GM19372 (cell line): ENCODE measurements around the gene GAB4.

ENCODE experiments used
- ATAC-seq: cut with Tn5 transposase; IDR thresholded peaks from one replicate; pipeline ENCODE4 v1.9.1; 2021; ENCODE audit warnings: mild to moderate bottlenecking, low read depth, moderate library complexity; ENCODE audit not compliant: unreplicated experiment

The GAB4 gene

DNA sequence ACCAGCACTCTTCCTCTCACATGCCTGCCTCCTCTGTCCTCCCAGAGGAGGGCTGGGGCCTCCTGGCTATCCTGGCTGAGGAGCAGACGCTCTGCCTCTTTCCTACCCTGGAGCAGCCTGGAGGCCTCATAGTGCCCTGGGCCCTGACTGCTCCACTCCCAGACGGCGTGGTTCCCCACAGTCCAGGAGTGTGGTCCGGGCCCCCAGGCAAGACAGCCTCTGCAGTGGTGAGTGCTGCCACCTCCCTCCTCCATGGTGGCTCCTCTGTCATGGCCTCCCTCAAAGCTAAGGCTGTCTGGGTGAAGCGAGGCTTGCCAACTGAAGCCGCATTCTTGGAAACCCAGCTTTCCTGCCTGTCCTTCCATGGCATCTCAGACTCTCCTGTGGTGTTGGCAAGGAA, 19.8 kb downstream of the GAB4 start:
- no peak for ATAC-seq

DNA sequence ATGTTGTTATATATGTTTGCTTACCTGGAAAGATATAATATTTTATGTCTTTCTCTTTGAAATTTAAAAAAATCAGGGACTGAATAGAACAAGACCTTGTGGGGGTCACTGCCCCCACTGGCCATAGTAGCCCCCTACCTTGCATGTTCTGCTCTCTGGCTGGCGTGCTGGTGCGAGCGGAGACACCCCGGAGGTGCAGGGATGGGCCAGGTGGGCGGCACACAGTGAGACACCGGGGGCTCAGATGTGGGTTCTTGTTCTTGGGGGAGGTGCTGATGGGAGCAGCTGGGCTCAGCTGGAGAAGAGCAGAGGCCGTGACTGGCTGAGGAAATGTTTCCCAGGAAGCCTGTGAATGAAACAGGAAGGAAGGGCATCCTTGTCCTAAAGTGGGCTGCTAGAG, 20.2 kb downstream of the GAB4 start:
- no peak for ATAC-seq

DNA sequence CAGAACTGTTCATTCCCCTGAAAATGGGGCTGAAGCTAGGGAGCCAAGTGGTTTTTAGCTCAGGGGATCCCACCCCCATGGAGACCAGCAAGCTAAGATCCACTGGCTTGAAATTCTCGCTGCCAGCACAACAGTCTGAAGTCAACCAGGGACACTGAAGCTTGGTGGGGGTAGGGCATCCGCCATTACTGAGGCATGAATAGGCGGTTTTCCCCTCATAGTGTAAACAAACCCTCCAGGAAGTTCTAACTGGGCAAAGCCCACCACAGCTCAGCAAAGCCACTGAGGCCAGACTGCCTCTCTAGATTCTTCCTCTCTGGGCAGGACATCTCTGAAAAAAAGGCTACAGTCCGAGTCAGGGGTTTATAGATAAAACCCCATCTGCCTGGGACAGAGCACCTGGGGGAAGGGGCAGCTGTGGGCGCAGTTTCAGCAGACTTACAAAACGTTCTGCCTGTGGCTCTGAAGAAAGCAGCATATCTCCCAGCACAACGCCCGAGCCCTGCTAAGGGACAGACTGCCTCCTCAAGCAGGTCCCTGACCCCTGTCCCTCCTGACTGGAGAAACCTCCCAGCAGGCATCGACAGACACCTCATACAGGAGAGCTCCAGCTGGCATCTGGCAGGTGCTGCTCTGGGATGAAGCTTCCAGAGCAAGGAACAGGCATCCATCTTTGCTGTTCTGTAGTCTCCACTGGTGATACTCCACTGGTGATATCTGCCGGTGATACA, 32.7 kb downstream of the GAB4 start:
- no peak for ATAC-seq

DNA sequence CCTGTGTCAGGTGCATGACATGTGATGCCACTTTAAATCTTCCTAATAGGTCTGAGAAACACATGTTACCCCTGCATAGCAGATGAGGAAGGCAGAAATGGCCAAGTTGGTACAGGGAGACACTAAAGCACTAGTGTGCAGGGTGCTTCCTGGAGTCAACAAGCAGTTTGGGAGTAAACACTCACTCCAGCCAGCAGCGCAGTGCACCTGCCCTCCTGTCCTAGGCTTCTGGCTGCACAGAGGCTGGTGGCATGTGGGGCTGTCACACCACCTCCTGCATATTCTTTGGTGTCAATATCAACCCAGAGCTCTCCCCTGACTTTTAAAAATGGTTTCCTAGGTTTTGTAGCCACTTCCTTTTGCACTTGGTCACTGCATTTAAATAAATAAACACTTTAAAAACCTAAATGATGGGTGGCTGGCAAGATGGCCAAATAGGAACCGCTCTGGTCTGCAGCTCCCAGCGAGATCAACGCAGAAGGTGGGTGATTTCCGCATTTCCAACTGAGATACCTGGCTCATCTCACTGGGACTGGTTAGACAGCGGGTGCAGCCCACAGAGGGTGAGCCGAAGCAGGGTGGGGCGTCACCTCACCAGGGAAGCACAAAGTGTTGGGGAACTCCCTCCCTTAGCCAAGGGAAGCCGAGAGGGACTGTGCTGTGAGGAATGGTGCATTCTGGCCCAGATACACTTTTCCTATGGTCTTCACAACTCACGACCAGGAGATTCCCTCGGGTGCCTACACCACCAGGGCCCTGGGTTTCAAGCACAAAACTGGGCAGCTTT, 33.5 kb downstream of the GAB4 start:
- no peak for ATAC-seq

DNA sequence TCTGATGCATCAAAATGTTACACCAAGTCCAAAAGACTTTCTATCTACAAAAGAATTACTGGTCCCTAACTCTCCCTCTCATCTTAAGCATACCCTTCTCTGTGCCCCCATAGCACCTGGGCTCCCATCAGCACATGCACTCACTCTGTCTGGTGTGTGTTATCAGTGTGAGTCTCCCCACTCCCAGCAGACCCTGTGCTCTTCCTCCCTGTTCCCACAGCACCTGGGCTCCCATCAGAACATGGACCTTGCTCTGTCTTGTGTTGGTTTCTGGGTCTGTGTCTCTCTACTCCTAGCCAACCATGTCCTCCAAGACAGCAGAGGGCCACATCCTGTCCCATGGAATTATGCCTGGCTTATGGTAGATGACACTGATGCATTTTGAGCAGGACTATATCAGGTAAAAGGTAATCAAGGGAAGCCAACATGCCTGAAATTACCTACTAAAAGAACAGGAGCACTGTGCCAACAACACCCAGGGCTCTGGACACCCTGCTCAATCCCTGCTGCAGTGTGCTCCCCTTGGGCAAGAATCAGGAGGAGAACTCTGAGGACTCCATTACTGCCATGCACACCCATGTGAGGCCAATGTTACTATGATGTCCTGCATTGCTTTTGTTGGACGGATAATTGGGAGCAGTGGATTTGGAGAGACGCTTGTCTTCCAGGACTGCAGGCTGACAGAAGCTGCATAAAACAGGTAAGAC, 34.3 kb downstream of the GAB4 start:
- no peak for ATAC-seq

DNA sequence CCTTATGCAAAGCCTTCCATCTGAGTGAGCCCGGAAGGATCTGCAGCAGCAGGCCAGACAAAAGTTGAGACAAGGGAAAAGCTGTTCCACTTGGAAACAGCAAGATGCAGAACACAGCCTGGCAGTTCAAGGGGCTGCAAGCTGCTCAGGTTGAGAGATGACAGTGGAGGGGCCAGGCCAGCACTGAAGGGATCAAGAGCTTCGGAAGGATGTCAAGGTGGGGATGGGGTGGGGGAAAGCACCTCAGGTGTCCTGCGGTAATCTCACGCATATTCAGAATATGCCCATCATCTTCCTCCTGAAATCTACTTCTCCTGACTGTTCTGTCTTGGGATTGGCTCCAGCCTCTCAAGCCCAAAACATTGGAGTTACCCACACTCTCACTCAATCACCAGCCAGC, 35.7 kb downstream of the GAB4 start:
- no peak for ATAC-seq

DNA sequence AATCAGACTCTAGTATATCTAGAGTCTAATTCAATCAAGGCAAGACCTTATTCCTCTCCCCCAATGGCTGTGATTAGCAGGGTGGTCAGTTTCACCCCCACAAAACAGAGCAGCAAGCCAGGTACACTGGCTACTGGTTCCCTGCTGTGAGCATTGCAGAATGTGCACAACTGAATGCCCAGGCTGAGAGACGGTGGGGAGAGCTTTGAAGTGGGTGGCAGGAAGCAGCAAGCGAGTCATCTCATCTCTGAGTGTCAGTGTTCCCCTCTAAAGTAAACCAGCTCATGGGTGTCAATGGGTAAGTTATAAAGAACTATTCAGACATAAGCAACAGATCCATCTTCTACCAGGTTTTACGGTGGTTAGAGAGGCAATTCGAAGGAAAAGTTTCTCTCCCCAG, 37.6 kb downstream of the GAB4 start:
- ATAC-seq, result no peak

DNA sequence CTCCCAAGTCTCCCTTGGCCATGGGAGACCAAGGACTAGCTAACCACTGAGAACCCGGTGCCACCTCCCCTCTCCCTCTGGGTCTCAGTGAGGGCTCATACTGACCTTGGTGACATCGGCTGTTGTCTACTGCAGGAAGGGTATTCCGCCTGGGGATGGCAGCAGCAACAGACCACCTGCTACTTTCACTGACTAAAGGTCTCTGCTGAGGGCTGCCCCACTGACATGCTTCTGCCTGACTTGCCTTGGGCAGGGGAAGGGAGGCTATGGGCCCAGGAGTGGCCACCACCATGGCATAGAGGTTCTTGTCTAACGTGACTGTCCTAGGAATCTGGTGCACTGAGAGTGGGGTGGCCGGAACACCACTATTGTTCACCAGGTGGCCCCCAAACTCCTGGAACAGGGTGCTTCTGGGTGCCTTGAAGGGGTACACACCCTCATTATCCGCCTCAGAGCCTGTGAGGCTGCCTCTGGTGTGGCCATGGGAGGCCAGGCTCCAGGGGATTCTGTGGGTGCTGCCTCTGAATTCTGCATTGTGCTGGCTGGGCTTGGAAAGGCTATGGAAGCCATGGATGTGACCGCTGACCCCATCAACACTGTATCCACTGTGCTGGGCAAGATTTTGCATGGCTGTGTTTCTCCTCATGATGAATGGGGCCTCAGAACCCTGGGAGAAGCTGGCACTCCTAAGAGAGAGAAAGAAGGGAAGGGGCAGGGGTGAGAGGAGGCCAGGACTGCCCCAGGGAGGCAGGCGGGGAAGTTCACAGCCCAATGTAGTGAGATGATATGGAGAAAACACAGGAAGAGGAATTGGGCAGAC, 38.3 kb downstream of the GAB4 start:
- ATAC-seq, result no peak

DNA sequence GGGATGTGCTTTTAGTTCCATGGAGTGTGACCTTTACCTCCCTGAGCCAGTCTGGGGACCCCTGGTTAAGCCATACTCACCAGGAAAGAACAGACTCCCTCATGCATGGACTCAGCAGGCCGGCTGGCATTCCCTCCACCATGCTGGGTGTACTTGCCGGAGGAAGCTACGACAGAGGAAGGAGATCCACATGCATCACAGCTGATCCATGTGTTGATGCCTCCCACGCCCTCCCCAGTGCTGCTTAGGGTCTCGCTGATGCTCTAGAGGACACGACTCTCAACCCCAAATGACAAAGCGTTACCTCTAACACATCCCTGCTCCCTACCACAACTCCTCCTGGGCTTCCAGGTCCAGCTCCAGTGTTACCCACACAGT, 39.8 kb downstream of the GAB4 start:
- no peak for ATAC-seq

DNA sequence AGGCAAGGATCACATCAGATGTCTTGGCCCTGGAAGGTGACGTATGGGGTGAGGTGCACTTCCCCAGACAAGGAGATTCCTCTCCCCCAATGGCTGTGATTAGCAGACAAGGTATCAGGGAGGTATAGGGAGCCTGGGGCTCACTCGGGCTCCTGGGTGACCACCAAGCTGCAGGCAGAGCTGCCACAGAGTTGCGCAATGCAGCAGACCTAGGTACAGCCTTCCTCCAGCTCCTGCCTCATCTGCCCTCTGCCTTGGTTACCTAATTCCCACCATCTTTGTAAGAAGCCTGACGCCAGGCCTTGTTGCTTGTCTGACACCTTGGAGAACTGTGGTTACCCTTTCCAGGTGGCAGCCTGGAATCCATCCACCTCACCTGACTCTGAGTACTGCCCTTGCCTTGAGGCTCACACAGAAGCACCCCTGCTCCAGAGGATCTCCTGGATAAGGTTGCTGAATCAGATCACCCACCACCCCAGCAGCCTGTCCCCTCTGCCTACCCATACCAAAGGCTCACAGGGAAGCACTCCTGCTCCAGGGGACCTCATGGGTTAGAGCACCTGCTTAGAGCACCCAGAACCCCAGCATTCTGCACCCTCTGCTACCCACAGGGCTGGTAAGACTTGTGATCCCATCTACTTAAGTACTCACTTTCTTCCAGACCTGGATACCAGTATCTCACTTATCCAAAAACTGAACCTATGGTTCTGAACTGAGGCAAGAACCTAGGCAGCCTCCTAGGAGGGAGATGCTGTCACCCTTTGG, 40.4 kb downstream of the GAB4 start:
- ATAC-seq, result no peak

DNA sequence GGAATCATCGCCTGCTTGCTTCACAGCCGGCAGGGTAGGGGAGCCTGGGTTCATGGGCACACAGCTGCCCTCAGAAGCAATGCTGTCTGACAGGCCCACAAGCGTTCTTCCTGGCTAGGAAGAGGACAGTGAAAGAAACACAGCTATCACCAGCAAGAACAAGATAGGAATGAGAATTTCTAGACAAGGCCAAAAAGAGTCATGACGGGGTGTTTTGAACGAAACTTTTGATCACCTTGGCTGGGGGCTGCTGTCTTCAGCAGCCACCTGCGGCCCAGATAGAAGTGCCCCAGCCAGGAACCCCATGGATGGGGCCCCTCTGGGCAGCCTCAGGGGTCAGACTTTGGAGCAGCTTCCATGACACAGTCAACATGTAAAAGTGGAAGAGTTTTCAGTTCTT, 41.8 kb downstream of the GAB4 start:
- ATAC-seq, result no peak

DNA sequence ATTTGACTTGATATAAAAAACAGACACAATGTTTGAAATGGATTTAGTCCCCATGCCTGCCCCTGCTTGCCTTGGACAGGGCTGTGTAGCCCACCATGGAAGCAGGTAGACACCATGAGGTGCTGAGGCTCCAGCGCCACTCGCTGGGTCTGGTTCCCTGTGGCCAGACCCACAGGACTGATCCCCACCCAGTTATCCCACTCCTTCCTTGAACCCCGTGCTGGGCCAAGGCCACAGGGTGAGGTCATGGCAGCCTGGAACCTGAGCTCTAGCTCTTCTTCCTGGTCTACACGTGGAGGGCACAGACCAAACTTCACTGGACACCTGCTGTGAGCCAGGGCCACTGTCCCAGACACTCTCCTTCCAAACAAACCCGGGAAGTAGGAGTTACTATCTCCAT, 42.5 kb downstream of the GAB4 start:
- ATAC-seq, result no peak

DNA sequence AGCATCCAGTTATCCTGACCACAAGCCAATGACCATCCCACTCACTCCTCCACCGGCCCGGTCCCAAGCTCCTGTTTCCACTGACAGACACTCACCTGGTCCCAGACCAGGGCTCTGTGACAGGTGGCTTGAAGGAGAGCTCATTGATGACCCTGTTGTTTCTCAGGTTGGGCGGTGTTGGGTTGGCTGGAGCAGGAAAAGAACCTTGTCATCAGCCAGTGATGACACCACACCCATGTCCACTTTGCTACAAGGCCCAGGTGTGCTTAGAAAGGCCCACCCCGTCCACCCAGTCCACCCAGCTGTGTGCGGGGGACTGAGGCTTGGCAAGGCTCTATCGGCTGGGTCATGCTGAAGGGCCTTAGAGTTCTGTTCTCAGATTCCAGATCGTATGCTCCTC, 42.9 kb downstream of the GAB4 start:
- ATAC-seq, result no peak

DNA sequence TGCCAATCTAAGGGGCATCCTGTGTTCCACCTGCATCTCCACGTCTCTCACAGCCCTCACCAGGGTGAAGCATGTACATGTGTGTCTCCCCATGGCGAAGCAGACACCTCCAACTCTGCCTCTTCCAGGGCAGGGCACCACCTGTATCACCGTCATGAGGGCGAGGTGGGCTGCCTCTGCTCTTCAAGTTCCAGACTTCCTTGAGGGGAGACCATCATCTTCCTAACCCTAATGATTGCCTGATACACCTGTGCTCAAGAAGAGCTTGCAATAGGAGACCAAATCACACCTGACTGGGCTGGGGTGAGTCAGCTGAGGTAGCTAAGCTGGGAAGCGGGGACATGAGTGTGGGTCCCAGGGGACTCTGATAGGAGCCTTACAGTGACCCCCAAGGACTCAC, 43.7 kb downstream of the GAB4 start:
- no peak for ATAC-seq

DNA sequence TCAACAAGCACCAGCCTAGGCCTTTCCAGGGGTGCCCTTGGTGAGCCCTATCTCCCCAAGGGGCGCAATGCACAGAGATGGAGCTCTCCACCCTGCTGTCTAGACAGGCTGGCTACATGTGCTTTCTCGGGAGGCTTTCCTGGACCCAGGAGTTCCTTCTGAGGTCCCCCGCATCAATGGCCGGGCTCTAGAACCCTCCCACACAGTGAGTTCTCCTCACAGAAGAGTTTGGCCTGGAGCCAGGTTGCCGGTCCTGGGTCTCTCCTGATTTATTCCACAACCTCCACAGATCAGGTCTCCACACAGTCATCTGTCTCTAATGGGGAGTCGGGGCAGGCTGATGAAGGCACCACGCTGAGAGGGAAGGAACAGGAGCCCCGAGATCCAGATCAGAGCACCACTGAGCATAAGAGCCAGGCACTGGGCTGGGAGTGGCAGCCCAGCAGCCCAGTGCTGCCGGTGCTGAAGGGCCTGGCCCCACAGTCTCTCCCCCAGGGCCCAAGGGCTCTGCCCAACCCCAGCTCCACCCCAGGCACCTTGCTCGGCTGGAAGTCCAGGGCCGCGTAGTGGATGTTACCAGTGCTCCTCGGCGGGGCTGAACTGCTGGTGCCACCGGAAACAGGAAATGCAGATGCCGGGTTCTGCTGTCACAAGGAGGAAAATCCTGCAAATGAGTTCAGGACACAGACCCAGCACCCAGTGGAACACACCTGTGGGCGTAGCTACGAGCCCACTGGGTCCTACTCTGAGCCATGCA, 44.7 kb downstream of the GAB4 start:
- no peak for ATAC-seq

DNA sequence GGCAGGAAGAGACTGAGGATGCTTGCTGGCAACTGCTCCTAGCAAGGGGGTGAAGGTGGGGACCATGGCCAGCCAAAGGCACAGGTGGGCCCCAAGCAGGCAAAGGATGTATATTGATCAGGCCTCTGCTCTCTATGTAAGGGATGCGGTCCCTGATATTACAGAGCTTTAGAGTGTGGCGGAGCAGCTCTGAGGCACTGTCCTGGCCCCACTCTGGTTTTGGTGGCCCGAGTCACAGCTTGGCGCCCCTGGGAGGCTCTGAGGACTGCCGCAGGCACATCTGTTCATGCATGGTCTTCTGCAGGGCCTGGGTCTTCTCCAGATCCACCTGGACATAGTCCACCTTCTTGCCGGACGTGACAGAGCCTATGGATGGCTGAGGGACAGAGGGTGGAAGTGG, 45.5 kb downstream of the GAB4 start:
- no peak for ATAC-seq

DNA sequence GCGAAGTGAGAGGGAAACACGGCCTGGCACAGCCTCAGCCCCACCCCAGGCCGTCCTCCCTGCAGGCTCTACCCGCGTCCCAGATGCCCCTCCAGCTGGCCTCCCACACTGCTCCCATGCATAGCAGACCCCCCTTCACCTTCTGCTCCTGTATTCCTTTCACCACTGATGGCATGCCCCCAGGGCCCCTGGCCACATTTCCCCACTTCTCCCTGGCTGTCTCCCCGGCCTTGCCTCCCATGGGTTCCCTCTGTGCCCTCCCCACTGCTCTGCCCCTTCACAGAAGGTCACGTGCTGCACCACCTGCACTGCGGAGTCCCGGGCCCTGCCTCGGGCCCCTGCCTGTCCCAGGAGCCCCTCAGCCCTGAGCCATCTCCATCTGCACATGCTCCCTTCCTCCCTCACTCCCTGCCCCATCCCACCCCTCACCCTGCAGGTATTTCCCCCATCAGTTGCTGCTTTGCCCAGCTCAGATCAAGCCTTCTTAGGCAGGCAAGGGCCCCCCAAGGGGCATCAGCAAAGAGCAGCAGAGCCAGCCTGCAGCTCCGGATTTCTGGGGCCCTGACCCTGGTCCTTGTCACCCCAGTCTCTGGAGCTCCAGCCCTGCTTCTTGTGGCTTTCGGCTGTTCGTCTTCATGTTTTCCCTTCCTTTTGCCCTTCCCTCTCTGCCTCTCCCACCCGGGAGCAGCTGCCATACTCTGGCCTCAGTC, 46.4 kb downstream of the GAB4 start:
- ATAC-seq, result no peak

DNA sequence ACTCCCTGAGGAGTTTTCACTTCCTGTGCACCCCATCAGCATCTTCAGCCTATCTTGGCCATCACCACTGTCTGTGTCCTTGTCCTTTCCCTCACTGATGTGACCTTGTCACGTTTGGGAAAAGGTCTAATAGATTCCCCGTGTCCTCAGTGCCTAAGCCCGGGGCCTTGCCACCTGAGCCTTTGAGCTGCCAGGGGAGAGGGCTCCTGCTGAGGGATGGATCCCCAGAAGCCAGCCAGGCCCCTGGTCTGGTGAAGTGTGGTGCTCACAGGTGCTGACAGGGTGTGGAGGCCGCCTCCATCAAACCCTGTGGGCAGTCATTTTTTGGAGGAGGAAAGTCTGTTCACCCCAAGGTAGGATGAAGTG, 47.2 kb downstream of the GAB4 start:
- no peak for ATAC-seq
